GM13976 (cell line): Measurements from ENCODE around the gene PGLYRP1.

ENCODE experiments used
- DNase-seq: peaks from one replicate; pipeline ENCODE4 v3.0.0; 2012; ENCODE audit warnings: low spot score
- CTCF ChIP-seq: IDR thresholded peaks from 2 replicates; pipeline ENCODE4 v1.5.1; 2012; ENCODE audit warnings: borderline replicate concordance, mild to moderate bottlenecking; ENCODE audit not compliant: insufficient read depth; ENCODE audit errors: extremely low read depth, missing control alignments, control extremely low read depth
- in situ Hi-C: fragments of 300-500 bp; cut with MboI; formaldehyde crosslinking; loops from one replicate; pipeline ENCODE4 v1.12.0; 2022; ENCODE audit warnings: low sequenced_read_pairs, mixed read lengths, inconsistent platforms; ENCODE audit not compliant: unreplicated experiment

Gene PGLYRP1

GRCh38 chr19:46022061-46022430, 807 bp downstream of the PGLYRP1 start:
- in situ Hi-C loops: loop anchor here (10.0 kb wide), 1 partner anchor 243 kb away; no protein-coding TSS in a partner anchor
- no peak for TF ChIP-seq CTCF
- DNase-seq: no peak

- no peak for DNase-seq
- in situ Hi-C loops: loop anchor here (10.0 kb wide), 1 partner anchor 243 kb away; no protein-coding TSS in a partner anchor
- no peak for TF ChIP-seq CTCF
These were observed 1.3 kb downstream of the PGLYRP1 start for GRCh38 chr19:46021531-46022041.

DNA sequence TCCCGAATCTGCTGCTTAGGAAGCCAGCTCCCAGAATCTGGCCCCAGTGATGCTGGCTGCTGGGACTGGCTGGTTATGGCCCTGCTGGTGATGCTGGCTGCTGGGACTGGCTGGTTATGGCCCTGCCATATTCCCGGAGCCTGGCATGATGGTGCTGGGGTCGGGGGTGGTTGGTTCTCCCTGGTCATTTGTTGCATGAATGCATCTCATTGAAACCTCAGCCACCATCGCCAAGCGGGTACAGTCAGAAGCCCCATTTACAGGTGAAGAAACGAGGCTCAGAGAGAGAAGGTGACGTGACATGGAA, 2.1 kb downstream of the PGLYRP1 start:
- DNase-seq: no peak
- no peak for TF ChIP-seq CTCF
- in situ Hi-C loops: loop anchor here (10.0 kb wide), 1 partner anchor 244 kb away; no protein-coding TSS in a partner anchor

DNA sequence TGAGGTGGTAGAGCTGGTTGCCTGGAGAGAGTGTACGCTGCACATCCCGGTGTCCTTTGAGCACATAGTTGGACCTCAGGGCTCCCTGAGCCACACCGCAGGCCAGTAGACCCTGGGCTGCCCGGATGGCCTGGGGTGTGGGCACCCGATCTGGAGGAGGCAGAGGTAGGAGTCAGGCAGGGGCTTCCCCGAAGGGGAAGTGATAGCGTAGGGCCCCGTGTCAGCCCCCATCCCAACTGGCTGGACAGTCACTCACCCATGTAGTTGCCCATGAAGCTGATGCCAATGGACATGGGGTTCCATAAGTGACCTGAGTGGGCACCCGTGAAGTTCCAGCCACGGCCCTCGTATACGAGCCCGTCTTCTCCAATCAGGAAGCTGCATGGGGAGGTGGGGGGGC, 3.6 kb downstream of the PGLYRP1 start:
- TF ChIP-seq CTCF: no peak
- no peak for DNase-seq
- in situ Hi-C loops: no loop called here

DNA sequence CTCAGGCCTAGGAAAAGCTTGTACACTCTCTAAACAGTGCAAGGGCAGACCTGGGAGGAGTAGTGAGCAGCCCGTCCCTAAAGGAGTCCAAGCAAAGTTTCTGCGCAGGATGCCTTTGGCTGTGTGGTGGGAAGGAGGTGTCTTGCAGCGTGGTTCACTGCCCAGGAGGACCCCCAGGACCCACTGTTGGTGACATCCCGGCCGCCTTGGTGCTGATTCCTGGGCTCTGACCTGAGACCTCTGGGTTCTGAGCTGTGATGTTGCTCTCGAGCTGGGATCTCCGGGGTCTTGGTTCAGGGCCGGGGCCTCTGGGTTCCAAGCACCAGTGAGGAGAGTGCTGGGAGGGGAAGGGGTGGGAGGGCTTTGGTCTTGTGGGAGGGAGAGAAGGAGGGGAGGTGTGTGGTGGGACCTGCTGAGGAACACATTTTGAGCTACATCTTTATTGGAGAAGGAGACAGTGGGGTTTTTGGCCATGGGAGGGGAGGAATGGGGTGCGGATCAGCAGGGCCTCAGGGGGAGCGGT, 4.1 kb downstream of the PGLYRP1 start:
- in situ Hi-C loops: no loop called here
- TF ChIP-seq CTCF: no peak
- DNase-seq: no peak

GRCh38 chr19:46017874-46018675, 4.8 kb downstream of the PGLYRP1 start:
- DNase-seq: no peak
- TF ChIP-seq CTCF: no peak
- in situ Hi-C loops: no loop called here
